ENCODE results near the gene SLC4A8.

The SLC4A8 gene

DNA sequence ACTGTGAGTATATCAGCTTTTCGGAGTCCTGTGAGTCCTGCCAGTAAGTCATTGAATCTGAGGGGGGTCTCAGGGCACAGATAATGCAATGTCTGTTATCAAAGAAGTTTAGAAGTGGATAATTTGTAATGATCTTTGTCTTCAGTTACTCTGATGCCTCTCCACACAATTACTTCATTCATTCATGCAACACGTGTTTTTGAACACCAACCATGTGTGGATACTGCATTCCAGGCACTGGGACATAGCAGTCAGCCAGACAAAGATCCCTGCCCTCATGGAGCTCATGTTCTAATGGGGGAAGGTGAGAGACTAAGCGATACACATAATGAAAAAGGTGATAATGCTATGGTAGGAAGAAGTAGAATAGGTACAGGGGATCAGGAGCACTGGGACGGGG, 105.6 kb downstream of the SLC4A8 start:
- TF ChIP-seq CTCF (IDR thresholded peaks at IDR 0.05; ENCODE audit: low read depth, low read length, poor library complexity, severe bottlenecking): no peak
- TF ChIP-seq EZH2phosphoT487 (IDR thresholded peaks at IDR 0.05; ENCODE audit: borderline replicate concordance, low read length): no peak
- H3K79me2 ChIP-seq (ENCODE audit: control insufficient read depth, low read length): no peaks in the 10 kb centered on the region
- H3K4me1 ChIP-seq (ENCODE audit: control insufficient read depth, low read length): peaks cover 7% of the 10 kb centered on the region
- no peak overlapping the region for H3K4me3 ChIP-seq (ENCODE audit: low read length)
- no peaks in the 10 kb centered on the region for H3F3A ChIP-seq (ENCODE audit: control insufficient read depth, insufficient read depth)
- H4K20me1 ChIP-seq (ENCODE audit: control insufficient read depth, insufficient read depth, low read depth, low read length): no peaks in the 10 kb centered on the region
- H3K4me2 ChIP-seq (ENCODE audit: low read length): no peak overlapping the region
- H3K9me2 ChIP-seq (replicated peaks; ENCODE audit: control insufficient read depth, low read length): no peaks in the 10 kb centered on the region
- H3K9me3 ChIP-seq (ENCODE audit: control insufficient read depth, insufficient read depth, low read length): no peaks in the 10 kb centered on the region
- no peaks in the 10 kb centered on the region for H3K36me3 ChIP-seq (ENCODE audit: control insufficient read depth, low read length)
- peaks cover 24% of the 10 kb centered on the region for H3K27me3 ChIP-seq (ENCODE audit: control insufficient read depth, low read length)
- H3K27ac ChIP-seq (ENCODE audit: low read depth, low read length): no peak overlapping the region

DNA sequence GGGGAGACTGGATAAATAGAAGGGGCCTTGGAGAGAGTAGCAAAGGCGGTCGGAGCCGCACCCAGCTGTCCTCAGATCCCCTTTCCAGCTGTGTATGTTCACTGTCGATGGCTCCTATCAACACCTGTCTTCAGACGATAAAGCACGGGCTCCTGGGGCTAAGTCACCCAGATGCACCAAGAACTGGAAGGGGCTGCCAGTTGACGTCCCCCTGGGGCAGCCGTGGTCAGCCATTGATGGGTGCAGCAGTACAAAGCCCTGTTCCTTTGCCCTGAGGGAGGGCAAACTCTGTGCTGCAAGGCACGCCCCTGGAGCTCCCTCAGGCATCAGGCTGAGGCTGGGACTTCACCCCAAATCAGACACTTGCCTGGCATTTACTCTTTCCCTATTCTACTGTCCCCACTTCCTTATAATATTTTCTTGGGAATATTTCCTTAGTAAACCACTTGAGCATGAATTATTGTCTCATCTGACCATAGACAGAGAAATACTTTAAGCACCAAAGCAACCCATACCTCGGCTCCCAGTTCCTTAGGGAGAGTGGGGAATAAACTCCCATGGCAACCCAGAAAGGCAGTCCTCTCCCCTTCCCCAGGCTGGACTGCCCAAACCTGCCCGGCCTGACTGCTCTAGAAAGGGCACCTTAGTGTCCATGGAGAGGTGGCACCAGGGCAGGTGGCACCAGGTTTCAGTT, 106.8 kb downstream of the SLC4A8 start:
- TF ChIP-seq EZH2phosphoT487 (IDR thresholded peaks at IDR 0.05; ENCODE audit: borderline replicate concordance, low read length): no peak
- TF ChIP-seq CTCF (IDR thresholded peaks at IDR 0.05; ENCODE audit: low read depth, low read length, poor library complexity, severe bottlenecking): no peak
- Histone ChIP-seq H3K4me3 (ENCODE audit: low read length) (no peak overlapping the region), H3K27ac (ENCODE audit: low read depth, low read length) (no peak overlapping the region), H3F3A (ENCODE audit: control insufficient read depth, insufficient read depth) (no peaks in the 10 kb centered on the region), H3K4me2 (ENCODE audit: low read length) (peak overlapping the region; percentile 41), H3K9me2 (replicated peaks; ENCODE audit: control insufficient read depth, low read length) (no peaks in the 10 kb centered on the region), H4K20me1 (ENCODE audit: control insufficient read depth, insufficient read depth, low read depth, low read length) (no peaks in the 10 kb centered on the region), H3K9me3 (ENCODE audit: control insufficient read depth, insufficient read depth, low read length) (no peaks in the 10 kb centered on the region), H3K27me3 (ENCODE audit: control insufficient read depth, low read length) (peaks cover 28% of the 10 kb centered on the region), H3K36me3 (ENCODE audit: control insufficient read depth, low read length) (no peaks in the 10 kb centered on the region), H3K79me2 (ENCODE audit: control insufficient read depth, low read length) (no peaks in the 10 kb centered on the region), H3K4me1 (ENCODE audit: control insufficient read depth, low read length) (peaks cover 7% of the 10 kb centered on the region)

GRCh38 chr12:51531978-51532497, 107.4 kb downstream of the SLC4A8 start:
- Histone ChIP-seq H3K79me2 (ENCODE audit: control insufficient read depth, low read length) (no peaks in the 10 kb centered on the region), H3K4me2 (ENCODE audit: low read length) (peak overlapping the region; percentile 41), H3K27ac (ENCODE audit: low read depth, low read length) (no peak overlapping the region), H3K9me3 (ENCODE audit: control insufficient read depth, insufficient read depth, low read length) (no peaks in the 10 kb centered on the region), H3K9me2 (replicated peaks; ENCODE audit: control insufficient read depth, low read length) (no peaks in the 10 kb centered on the region), H4K20me1 (ENCODE audit: control insufficient read depth, insufficient read depth, low read depth, low read length) (no peaks in the 10 kb centered on the region), H3K27me3 (ENCODE audit: control insufficient read depth, low read length) (peaks cover 28% of the 10 kb centered on the region), H3K4me1 (ENCODE audit: control insufficient read depth, low read length) (peaks cover 7% of the 10 kb centered on the region), H3K36me3 (ENCODE audit: control insufficient read depth, low read length) (no peaks in the 10 kb centered on the region), H3F3A (ENCODE audit: control insufficient read depth, insufficient read depth) (no peaks in the 10 kb centered on the region), H3K4me3 (ENCODE audit: low read length) (no peak overlapping the region)
- no peak for TF ChIP-seq EZH2phosphoT487 (IDR thresholded peaks at IDR 0.05; ENCODE audit: borderline replicate concordance, low read length)
- peak; percentile 84 for TF ChIP-seq CTCF (IDR thresholded peaks at IDR 0.05; ENCODE audit: low read depth, low read length, poor library complexity, severe bottlenecking)

Data from DOHH2 (cell line).